NCI-H2171 (cell line): Measurements from ENCODE around the gene HNMT.
"Not testable (repeated sequence)": the region's sequence is repeated elsewhere in the genome, so short reads cannot be mapped to it uniquely, and the experiment has no call there.

Source experiments
- DNase-seq: peaks from one replicate; lab custom pipeline; 2025; lab: John Stamatoyannopoulos, UW

Gene HNMT

GRCh38 chr2:137975280-137976271 is 11.3 kb downstream of the HNMT start:
- DNase-seq, result no peak

DNA sequence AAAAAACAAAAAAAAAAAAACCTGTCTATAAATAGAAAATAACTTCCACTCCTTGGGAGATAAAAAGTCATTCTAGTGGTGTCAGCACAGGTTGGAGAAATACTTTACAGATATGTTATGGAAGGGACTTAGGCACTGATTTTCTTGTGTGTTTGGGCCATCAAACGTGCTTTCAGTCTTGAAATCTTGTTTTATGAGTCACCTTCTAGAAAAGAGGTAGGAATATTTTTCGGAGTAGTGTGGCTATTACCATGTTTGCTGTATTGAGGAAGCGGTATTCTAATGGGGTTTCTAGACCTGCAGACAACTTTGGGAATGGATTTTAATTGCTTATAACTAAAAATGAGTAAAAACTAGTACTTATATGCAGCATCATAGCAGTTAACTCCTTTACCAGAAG is 12.0 kb downstream of the HNMT start:
- no peak for DNase-seq

DNA sequence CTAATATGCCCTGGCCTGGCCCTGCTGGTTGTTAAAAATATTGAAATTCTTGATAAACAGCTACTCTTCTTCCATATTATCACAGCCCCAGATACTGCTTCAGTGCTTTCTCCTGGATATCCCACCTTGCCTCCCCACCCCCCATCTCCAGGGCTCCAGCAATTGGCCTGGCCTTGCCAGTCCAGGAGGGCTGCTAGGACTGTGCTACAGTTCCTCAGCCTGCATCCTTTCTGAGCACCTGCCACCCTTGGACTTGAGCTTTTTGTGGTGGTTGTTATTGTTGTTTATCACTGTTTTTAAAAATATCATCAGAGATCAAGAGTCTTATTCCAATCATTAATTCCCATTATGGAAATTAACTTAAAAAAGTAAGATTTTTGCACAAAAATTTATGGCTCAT is 13.5 kb downstream of the HNMT start:
- DNase-seq, result no peak

GRCh38 chr2:137980459-137980858 is 16.2 kb downstream of the HNMT start:
- no peak for DNase-seq

GRCh38 chr2:137981112-137981656 is 16.9 kb downstream of the HNMT start:
- DNase-seq, result no peak

DNA sequence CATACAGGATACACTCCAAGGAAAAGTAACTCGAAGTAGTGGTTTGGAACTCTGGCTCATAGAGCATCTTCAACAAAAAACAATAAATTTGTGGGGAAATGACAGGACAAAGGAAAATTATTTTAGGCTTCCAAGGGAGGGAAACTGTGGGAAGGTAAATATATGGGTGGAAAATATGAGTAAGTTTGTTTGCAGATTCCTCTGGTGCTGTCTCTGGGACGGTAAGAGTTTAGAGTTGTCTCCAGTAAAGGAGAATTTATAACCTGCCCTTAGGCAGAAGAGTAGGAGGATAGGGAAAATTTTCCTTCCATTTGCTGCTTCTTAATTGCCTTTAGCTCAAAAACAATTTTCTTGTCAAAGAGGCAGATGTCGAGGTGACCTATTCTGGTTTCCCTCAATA is 19.3 kb downstream of the HNMT start:
- no peak for DNase-seq

- DNase-seq, result no peak
These were observed 22.0 kb downstream of the HNMT start for GRCh38 chr2:137986268-137986667.

- no peak for DNase-seq
These were observed 22.7 kb downstream of the HNMT start for GRCh38 chr2:137987011-137987410.

DNA sequence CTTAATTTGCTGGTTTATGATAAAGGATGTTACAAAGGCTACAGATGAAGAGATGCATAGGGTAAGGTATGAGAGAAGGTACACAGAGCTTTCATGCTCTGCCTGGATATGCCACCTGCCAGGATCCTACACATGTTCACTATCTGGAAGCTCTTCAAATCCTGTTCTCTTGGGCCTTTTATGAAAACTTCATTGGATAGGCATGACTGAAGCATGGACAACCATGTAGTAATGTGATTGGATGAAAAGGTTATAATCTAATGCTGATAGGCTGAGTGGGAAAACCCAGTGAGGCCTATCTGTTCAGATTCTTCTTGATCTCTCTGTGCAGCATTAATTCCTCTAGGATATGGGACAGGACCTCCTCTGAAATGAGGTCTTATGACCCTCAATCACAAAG is 26.8 kb downstream of the HNMT start:
- DNase-seq, result no peak

GRCh38 chr2:137992039-137992646 is 27.9 kb downstream of the HNMT start:
- DNase-seq, result no peak

GRCh38 chr2:137993715-137994476 is 29.6 kb downstream of the HNMT start:
- not testable (repeated sequence) for DNase-seq

- not testable (repeated sequence) for DNase-seq
These were observed 31.1 kb downstream of the HNMT start for GRCh38 chr2:137995368-137995767.

DNA sequence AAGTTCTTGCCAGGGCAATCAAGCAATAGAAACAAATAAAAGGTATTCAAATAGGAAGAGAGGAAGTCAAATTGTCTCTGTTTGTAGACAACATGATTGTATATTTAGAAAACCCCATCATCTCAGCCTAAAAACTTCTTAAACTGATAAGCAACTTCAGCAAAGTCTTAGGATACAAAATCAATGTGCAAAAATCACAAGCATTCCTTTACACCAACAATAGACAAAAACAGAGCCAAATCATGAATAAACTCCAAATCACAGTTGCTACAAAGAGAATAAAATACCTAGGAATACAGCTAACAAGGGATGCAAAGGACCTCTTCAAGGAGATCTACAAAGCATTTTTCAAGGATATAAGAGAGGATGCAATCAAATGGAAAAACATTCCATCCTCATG is 31.9 kb downstream of the HNMT start:
- DNase-seq, result not testable (repeated sequence)

DNA sequence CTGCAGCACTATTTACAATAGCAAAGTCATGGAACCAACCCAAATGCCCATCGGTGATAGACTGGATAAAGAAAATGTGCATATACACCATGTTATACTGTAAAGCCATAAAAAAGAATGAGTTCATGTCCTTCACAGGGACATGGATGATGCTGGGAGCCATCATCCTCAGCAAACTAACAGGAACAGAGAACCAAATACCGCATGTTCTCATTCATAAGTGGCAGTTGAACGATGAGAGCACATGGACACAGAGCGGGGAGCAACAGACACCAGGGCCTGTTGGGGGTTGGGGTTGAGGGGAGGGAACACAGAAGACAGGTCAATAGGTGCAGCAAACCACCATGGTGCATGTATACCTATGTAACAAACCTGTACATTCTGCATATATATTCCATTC is 33.5 kb downstream of the HNMT start:
- no peak for DNase-seq

DNA sequence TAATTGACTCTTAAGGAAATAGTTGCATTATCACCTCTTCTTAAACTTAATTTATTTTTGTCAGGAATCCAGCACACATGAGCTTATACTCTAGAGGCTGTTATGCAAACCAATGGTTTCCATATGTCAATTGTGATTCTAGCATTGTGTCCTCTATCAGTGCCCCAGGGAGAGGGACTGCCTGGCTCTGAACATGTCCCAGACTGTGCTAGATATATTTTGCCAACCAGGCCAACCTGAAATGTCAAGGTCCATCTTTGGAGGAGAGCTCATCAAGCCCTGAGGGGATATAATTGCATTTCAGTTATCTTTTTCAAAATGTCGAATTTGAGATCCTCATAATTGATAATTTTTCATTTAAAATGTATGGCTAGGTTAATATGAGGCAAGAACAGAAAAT is 34.2 kb downstream of the HNMT start:
- DNase-seq, result no peak

- no peak for DNase-seq
These were observed 35.0 kb downstream of the HNMT start for GRCh38 chr2:137999273-137999672.

DNA sequence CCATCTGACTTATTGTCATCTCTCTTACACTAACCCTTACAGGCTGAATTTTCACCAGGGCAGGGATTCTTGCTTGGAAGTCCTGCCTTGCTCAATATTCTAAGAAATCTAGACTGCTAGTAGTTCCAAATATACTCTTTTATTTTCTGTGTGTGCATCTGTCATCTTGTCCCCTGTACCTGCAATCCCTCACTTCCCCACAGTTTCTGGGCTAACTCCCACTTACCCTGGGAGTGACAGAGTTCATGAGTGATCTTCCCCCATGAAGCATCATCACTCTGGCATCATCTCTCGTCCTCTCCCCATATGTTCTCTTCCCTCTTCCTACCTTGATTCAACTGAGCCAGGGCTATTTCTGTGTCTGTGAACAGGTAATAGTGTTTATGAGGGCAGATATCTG is 35.7 kb downstream of the HNMT start:
- DNase-seq, result no peak

DNA sequence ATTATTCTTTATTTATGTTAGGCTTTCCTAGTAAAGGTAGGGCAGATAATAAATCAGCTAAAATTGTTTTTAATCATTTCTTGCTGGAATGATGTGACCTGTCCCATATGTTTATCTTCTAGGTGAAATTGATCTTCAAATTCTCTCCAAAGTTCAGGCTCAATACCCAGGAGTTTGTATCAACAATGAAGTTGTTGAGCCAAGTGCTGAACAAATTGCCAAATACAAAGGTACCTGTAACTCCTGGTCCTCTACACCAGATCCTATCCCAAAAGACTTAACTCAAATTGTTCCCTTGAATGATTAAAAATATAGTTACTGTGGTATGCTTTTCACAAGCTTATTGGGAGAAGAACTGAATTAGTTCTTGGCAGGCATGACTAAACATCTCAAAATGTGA is 36.5 kb downstream of the HNMT start:
- DNase-seq, result no peak

DNA sequence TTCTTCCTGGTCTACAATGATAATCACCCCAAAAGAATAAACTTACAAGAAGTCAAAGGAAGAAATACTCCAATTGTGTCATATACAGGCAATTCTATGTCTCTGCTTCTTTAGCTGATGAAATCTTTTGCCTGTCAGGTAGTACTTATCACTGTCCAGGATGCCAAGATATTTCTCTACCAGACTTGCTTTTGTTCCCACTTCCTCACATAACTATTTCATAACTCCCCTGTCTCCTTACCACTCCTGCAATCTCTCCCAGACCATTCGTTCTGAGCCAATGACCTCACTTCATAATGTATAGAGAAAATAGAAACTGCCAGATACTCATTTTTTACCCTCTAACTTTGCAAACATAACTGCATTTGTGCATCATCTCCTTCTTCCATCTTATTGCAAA is 39.1 kb downstream of the HNMT start:
- no peak for DNase-seq

GRCh38 chr2:138007431-138007830 is 43.2 kb downstream of the HNMT start:
- no peak for DNase-seq

DNA sequence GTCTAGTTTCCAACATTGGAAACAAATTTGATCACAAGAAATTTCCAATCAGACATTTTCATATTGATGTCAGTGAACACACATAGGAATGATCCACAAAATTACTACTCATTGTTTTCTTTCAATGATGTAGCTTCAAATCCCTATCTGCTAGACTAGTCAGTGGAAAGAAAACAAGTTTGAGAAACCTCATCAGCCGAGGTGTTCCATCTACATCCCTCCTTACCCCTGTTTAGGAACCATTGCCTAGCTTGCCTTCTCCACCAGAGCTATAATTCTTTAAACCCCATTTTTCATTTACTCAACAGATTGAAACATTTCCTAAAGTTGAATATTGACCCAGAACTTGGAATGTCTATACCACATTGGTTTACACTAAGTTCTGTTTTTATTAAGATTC is 45.3 kb downstream of the HNMT start:
- DNase-seq, result no peak

DNA sequence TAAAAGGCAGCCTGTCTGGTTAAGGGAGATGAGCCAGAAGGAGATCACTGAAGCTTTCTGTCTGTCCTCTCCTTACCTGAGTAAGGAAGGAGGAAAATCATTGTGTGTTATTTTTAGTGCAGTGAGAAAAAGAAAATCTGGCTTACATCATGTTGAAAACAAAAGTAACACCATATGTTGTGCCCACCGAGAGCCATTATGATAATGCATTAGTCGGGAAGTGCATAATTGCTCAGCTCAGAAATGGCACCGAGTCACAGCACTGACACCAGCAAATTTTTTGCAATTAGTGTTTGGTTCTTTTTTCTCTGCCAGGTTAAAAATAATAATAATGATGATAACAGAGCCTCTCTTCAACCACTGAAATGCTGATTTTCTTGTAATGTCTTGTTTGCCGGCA is 46.6 kb downstream of the HNMT start:
- peak; percentile 78 for DNase-seq
